Measurements from ENCODE around the gene STARD3NL.
"Not testable (repeated sequence)": the region's sequence is repeated elsewhere in the genome, so short reads cannot be mapped to it uniquely, and the experiment has no call there.

STARD3NL gene

GRCh38 chr7:38248069-38248567 lies 70.1 kb downstream of the STARD3NL start:
- H3K9ac ChIP-seq, result no peak overlapping the region
- H3K4me1 ChIP-seq (ENCODE audit: low read depth, poor library complexity, severe bottlenecking), result no peaks in the 10 kb centered on the region
- H3K27me3 ChIP-seq (ENCODE audit: insufficient read depth, low read depth), result no peaks in the 10 kb centered on the region
- H4K20me1 ChIP-seq (ENCODE audit: insufficient read depth), result no peaks in the 10 kb centered on the region
- no peak overlapping the region for H3K27ac ChIP-seq
- H3K4me2 ChIP-seq, result no peak overlapping the region
- TF ChIP-seq CTCF (conservative IDR thresholded peaks at IDR 0.05; ENCODE audit: low read depth, low read length), result no peak
- H3K79me2 ChIP-seq (ENCODE audit: insufficient read depth, low read depth), result no peaks in the 10 kb centered on the region
- H2AFZ ChIP-seq (ENCODE audit: low read depth), result no peak overlapping the region
- no peak overlapping the region for H3K4me3 ChIP-seq (IDR thresholded peaks at IDR 0.05; ENCODE audit: insufficient read depth, low read depth, low read length)
- H3K36me3 ChIP-seq (ENCODE audit: insufficient read depth), result no peaks in the 10 kb centered on the region

GRCh38 chr7:38249849-38250248 lies 71.8 kb downstream of the STARD3NL start:
- H3K9ac ChIP-seq; H3K27ac ChIP-seq; H3K4me1 ChIP-seq (ENCODE audit: low read depth, poor library complexity, severe bottlenecking); H3K36me3 ChIP-seq (ENCODE audit: insufficient read depth); H3K27me3 ChIP-seq (ENCODE audit: insufficient read depth, low read depth); H2AFZ ChIP-seq (ENCODE audit: low read depth); H3K79me2 ChIP-seq (ENCODE audit: insufficient read depth, low read depth); H4K20me1 ChIP-seq (ENCODE audit: insufficient read depth); H3K4me3 ChIP-seq (IDR thresholded peaks at IDR 0.05; ENCODE audit: insufficient read depth, low read depth, low read length); H3K4me2 ChIP-seq: not testable (repeated sequence)

GRCh38 chr7:38257350-38257677 lies 79.3 kb downstream of the STARD3NL start:
- Histone ChIP-seq H3K4me2 (no peak overlapping the region), H3K79me2 (ENCODE audit: insufficient read depth, low read depth) (no peaks in the 10 kb centered on the region), H4K20me1 (ENCODE audit: insufficient read depth) (no peaks in the 10 kb centered on the region), H3K4me3 (IDR thresholded peaks at IDR 0.05; ENCODE audit: insufficient read depth, low read depth, low read length) (no peak overlapping the region), H3K4me1 (ENCODE audit: low read depth, poor library complexity, severe bottlenecking) (no peaks in the 10 kb centered on the region), H3K9ac (no peak overlapping the region), H3K27me3 (ENCODE audit: insufficient read depth, low read depth) (no peaks in the 10 kb centered on the region), H3K27ac (no peak overlapping the region), H2AFZ (ENCODE audit: low read depth) (no peak overlapping the region), H3K36me3 (ENCODE audit: insufficient read depth) (0 out of 2 replicates have a peak, but pooled peaks cover 3% of the 10 kb centered on the region)
- no peak for TF ChIP-seq CTCF (conservative IDR thresholded peaks at IDR 0.05; ENCODE audit: low read depth, low read length)

- H4K20me1 ChIP-seq (ENCODE audit: insufficient read depth); H3K4me3 ChIP-seq (IDR thresholded peaks at IDR 0.05; ENCODE audit: insufficient read depth, low read depth, low read length); H3K79me2 ChIP-seq (ENCODE audit: insufficient read depth, low read depth); H3K36me3 ChIP-seq (ENCODE audit: insufficient read depth); H3K27ac ChIP-seq; H3K27me3 ChIP-seq (ENCODE audit: insufficient read depth, low read depth); H3K4me2 ChIP-seq; H3K9ac ChIP-seq; H3K4me1 ChIP-seq (ENCODE audit: low read depth, poor library complexity, severe bottlenecking); H2AFZ ChIP-seq (ENCODE audit: low read depth): not testable (repeated sequence)
These were observed 81.1 kb downstream of the STARD3NL start for GRCh38 chr7:38259157-38259556.

- H3K36me3 ChIP-seq (ENCODE audit: insufficient read depth); H3K79me2 ChIP-seq (ENCODE audit: insufficient read depth, low read depth); H2AFZ ChIP-seq (ENCODE audit: low read depth); H4K20me1 ChIP-seq (ENCODE audit: insufficient read depth); H3K9ac ChIP-seq; H3K27ac ChIP-seq; H3K4me2 ChIP-seq; H3K4me1 ChIP-seq (ENCODE audit: low read depth, poor library complexity, severe bottlenecking); H3K27me3 ChIP-seq (ENCODE audit: insufficient read depth, low read depth); H3K4me3 ChIP-seq (IDR thresholded peaks at IDR 0.05; ENCODE audit: insufficient read depth, low read depth, low read length): not testable (repeated sequence)
These were observed 83.6 kb downstream of the STARD3NL start for GRCh38 chr7:38261601-38262000.

GRCh38 chr7:38262026-38262425 lies 84.0 kb downstream of the STARD3NL start:
- not testable (repeated sequence) for H3K36me3 ChIP-seq (ENCODE audit: insufficient read depth); H3K4me1 ChIP-seq (ENCODE audit: low read depth, poor library complexity, severe bottlenecking); H3K9ac ChIP-seq

More at GRCh38 chr7:38262026-38262425, 84.0 kb downstream of the STARD3NL start:
- H4K20me1 ChIP-seq (ENCODE audit: insufficient read depth); H2AFZ ChIP-seq (ENCODE audit: low read depth); H3K4me3 ChIP-seq (IDR thresholded peaks at IDR 0.05; ENCODE audit: insufficient read depth, low read depth, low read length); H3K4me2 ChIP-seq; H3K27ac ChIP-seq; H3K27me3 ChIP-seq (ENCODE audit: insufficient read depth, low read depth); H3K79me2 ChIP-seq (ENCODE audit: insufficient read depth, low read depth): not testable (repeated sequence)

Measured in KMS-11 (cell line).